GM10847 (cell line): ENCODE results near the gene UTF1.

Source experiments
- POLR2A ChIP-seq: IDR thresholded peaks from 2 replicates; pipeline ENCODE4 v1.6.1; 2011; ENCODE audit not compliant: insufficient read length; ENCODE audit errors: extremely low read depth

The UTF1 gene, protein sequence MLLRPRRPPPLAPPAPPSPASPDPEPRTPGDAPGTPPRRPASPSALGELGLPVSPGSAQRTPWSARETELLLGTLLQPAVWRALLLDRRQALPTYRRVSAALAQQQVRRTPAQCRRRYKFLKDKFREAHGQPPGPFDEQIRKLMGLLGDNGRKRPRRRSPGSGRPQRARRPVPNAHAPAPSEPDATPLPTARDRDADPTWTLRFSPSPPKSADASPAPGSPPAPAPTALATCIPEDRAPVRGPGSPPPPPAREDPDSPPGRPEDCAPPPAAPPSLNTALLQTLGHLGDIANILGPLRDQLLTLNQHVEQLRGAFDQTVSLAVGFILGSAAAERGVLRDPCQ

DNA sequence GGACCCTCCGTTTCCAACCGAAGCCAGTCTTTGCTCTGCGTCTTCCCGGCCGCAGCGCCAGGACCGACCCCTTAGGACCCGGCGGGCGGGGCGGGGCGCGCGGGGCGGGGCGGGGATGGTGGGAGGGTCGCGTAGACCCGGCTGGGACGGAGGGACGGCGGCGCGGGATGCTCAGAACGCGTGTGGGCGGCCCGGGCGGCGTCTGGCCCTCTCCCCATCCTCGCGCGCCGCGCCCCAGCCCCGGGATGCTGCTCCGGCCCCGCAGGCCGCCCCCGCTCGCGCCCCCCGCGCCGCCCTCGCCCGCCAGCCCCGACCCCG, at the start of gene UTF1:
Gene UTF1, plus strand, starts transcription at position 174 of the 318 bp plus-strand sequence. Its CDS starts 72 bp downstream, at position 246.
- TF ChIP-seq POLR2A: no peak

DNA sequence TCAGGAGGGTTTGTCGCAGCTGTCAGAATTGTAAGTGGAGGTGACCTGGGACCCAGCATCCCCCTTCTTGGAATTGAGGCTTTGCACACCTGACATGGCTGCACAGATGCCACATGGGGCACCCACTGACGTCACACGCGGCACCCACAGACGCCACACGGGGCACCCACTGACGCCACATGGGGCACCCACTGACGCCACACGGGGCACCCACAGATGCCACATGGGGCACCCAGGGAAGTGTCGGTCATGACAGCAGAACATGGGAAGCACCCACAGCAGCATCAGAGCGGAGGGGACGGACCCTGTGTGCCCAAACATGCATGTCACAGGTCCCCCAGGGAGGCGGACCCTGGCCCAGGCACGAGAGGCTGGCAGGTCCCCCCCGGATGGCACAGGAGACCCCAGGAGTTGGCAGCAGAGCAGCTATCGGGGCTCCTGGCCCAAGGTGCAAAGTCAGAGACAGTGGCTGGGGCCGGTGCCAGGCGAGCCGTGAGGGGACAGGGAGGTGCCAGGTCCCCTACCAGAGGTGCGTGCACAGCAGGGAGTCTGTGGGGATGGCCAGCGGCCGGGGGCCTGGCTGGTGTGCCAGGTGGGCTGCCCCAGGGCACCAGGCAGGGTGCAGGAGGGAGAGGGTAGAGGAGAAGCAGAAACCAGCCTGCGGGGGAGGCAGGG, 48.9 kb upstream of the UTF1 start:
- no peak for TF ChIP-seq POLR2A

DNA sequence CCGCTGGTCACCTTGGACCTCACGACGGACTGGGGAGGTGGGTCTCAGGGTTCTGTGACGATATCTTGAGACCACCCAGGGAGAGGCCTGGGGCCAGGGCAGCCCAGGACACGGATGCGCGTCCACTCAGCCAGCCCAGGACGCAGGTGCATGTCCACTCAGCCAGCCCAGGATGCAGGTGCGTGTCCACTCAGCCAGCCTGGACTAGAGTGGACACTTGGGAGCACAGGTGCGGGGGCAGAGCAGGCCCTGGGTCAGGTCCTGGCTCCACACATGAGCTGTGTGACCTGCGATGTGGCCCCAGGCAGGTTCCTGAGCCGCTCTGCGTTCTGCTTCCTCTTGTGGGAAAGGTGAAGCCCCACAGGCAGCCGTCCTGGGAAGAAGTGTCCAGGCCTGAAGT, 47.8 kb upstream of the UTF1 start:
- TF ChIP-seq POLR2A: no peak

DNA sequence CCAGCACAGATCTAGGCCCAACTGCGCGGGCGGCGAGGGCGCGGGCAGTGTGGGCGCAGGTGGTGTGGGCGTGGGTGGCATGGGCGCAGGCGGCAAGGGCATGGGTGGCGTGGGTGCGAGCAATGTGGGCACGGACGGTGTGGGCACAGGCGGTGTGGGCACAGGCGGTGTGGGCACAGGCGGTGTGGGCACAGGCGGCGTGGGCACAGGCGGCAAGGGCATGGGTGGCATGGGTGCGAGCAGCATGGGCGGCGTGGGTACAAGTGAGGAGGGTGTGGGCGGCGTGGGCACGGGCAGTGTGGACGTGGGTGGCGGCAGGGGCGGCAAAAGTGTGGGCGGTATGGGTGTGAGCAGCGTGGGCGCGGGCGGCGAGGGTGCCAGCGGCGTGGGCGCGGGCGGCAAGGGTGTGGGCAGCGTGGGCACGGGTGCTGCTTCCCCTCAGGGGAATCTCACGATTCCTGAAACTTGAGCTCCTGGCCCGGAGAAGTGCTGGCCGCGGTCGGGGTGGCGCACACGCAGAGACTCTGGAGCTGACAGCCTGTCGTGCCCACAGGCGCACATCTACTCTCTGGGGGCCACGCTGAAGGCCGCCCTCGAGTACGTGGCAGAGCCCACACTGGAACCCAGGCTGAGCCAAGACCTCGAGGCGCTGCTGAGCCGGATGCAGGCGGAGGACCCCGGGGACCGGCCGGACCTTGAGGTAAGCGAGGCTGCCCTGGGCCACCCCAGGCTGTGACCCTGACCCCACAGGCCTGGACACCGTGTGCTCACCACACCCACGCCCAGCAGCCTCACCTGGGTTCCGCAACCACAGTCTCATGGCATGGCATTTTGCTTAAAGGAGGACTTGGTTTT, 47.0 kb upstream of the UTF1 start:
- TF ChIP-seq POLR2A: no peak

DNA sequence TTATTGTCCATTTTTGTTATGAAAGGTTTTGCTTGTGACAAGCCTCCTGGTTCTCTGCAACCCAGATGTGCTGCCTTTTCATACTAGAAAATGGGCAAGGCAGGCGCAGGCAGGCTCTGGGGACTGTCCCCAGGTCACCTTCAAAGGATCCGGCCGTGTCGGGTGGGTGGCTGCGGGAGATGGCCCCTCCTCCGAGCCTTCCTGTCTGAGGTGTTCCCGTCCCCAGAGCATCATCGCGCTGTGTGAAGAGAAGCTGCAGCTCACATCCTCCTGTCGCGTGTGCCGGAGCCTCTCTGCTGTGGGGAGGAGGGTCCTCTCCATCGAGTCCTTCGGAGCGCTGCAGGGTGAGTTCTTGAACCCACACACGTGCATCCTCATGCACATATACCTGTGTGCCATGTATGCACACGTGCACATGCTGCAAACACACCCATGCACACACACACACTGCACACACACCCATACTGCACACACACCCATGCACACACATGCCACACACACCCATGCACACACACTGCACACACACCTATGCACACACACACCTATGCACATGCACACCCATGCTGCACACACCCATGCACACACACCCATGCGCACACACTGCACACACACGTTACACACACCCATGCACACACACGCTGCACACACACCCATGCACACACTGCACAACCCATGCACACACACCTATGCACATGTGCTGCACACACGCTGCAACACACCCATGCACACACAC, 46.2 kb upstream of the UTF1 start:
- TF ChIP-seq POLR2A: no peak

DNA sequence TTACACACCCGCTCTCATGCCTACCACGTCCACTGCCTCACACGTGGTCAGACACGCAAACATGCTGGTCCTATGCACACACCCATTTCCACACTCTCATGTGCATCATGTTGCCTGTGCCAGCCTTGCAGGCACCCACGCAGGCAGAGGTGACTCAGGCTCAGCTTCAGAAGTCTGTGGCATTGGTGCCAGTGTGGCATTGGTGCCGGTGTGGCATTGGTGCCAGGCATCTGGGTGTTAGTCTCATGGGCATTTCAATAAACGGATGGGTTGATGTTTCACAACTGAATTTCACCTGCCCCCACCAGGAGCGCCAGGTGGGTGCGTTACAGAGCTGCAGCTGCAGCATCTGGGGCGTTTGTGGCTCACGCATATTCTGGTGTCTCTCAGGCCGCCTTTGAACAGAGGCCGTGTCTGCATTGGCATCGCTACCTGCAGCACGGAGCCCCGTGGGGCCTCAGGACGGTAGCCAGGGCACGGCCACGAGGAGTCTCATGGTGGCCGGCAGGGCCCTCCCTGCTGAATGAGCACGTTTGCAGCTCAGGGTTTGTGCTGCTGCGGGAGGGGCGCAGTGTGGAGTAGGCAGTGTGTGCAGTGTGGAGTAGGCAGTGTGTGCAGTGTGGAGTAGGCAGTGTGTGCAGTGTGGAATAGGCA, 45.3 kb upstream of the UTF1 start:
- no peak for TF ChIP-seq POLR2A

DNA sequence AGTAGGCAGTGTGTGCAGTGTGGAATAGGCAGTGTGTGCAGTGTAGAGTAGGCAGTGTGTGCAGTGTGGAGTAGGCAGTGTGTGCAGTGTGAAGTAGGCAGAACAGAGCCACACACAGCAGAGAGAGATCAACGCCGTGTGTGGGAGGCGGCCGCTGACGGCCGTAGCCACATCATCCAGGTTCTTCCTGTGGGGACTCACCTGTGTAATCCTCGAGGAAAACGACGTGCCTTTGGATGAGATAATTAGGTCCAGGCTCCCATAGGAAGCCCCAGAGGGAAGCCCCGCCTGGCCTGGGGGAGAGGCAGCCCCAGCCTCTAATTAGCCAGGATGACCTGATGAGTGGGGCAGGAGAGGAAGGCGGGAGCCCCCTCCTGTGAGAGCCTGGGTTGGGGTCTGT, 44.6 kb upstream of the UTF1 start:
- TF ChIP-seq POLR2A: no peak

DNA sequence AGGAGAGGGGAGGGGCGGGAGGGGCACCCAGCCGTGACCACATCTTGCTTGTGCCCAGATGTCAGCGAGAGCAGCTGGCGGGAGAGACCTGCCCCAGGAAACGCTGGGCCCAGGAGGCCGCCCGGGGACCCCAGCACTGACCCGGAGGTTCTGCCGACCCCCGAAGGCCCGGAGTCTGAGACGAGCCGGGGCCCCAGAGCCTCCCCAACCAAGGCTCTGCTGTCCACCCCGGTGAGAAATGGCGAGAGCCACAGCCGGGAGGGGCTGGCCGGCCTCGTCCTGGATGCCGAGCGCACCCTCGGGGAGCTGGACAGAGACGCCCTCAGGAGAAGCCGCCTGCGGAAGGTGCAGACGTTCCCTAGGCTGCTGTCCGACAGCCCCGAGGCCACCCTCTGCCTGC, 44.1 kb upstream of the UTF1 start:
- TF ChIP-seq POLR2A: no peak

DNA sequence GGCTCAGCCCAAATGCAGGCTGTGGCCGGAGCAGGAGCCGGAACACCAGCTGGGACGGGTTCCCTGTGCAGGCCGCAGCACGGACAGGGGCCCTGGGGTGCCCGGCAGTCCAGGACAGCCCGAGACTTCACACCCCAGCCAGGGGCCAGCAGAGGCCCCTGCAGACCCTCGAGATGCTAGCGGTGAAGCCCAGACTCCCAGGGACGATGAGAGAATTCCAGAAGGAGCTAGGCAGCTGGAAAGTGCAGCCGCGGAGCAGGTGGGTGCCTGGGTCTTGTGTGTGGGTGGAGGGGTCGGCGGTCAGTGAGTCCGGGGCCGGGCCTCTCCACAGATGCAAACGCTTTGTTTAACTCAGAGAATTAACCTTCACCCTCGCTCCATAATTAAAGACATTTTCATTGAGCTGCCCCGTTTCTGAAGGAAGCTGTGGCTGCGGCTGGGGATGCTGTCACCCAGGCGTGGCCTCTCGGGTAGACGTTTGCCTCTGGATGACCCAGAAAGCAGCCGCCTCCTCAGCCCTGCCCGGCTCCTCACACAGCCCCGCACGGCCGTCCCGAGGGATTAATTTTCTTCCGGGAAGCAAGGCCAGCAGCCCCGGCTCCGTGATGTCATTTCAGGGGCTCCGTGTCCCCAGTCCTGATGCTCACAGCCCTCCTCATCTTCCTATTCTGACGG, 43.5 kb upstream of the UTF1 start:
- no peak for TF ChIP-seq POLR2A

DNA sequence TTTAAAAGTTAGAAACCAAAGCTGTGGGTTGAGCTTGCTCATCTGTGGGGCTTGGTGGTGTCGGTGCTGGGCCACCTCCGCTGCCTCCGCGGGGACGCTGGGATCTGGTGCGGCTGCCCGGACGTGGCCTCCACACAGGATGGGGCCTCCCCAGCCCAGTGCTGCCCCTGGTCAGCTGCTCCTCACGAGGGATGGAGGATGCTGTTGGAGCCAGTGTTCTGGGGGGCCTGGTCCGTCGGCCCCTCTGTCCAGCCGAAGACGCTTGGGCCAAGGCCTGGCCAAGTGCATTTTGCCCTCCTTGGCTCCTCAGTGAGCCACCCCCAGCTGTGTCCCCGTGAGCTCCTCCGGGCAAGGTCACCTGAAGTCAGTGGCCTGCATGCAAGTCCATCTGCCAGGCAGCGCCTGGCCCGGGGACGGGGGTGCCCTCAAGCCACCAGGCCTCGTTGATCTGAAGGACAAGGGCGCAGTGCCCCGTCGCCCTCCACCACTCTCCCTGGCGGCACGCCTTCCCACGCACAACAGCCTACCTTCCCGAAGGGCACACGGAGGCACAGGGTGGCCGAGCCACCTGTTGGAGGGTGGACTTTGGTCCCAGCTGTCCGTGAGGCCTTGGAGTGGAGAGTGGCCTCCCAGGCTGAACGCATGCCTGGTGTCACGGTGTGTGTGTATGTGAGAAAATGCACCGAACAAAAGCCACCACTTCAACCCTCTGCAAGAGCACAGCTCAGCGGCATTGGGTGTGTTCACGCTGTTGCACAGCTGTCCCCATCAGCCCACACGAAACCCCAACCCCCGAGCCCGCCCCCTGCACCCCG, 42.7 kb upstream of the UTF1 start:
- TF ChIP-seq POLR2A: no peak

DNA sequence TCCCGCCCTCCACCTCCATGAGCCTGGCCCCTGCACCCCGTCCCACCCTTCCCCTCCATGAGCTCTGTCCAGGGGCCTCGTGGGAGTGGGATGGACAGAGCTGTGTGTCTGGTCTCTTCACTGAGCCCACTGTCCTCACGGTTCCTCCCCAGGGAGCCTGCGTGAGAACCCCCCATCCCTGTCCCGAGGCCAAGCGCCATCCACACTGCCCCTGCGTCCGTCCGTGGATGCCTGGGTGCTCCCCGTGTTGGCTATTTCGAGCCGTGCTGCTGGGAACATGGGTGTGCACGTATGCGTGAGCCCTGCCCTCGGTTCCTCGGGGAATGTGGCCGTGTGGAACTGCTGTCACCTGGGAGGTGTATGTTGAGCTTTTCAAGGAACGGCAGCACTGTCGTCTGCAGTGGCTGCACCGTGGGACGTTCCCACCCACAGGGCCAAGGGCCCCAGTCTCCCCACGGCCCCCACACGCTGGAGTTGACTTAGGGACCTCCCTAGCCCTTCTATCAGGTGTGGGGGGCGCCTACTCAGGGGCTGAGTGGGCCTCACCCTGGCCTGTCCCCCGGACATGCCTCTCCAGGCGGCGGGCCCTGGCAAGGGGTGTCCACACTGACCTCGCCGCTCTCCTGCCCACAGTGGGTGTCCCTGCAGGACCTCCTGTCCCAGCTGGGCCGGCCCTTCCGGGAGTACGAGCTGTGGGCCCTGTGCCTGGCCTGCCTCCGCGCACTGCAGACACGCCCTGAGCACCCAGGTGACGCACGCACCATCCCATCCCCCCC, 41.9 kb upstream of the UTF1 start:
- no peak for TF ChIP-seq POLR2A

DNA sequence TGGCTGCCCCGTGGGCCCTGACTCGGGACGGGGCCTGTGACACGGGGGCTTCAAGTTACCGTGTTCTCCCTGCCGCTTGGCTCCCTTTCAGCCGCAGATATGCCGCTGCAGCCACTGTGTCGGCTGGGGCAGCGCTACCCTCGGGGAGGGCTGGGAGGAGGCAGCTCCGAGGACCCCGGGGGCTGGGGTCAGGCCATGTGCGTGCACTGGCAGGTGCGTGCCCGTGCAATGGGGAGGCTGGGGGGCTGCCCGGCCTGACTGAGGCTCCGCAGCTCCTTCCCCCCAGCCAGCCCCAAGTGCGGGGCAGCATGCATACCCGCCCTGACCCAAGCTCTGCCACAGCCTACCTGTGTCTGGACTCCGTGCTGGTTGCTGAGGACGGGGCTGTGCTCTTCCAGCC, 40.8 kb upstream of the UTF1 start:
- TF ChIP-seq POLR2A: no peak

DNA sequence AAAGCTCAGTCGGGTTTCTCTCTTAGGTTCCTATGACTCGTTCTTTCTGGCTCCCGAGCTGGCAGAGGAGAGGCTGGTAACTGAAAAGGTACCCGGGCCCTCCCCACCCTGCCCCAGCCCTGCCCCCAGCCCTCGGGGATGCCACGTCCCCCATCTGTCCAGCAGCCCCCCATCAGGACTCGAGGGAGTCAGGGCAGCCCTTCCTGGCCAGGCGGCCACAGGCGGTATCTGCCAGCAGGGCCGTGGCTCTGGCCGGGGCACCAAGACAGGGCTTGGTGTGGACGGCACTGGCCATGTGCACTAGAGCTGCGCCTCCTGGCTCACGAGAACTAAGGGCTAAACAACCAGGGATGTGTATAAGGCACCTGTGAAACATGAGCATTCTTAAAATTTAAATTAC, 40.3 kb upstream of the UTF1 start:
- TF ChIP-seq POLR2A: no peak
